DND-41 (cell line): ENCODE data around the gene FOXK2.
A peak's percentile ranks its signal among the peaks of the same experiment; 100 is the strongest.

Experiments used
- ATAC-seq: fragments of 200-7000 bp; cut with Tn5 transposase; 3 replicates; pipeline ENCODE4 v1.9.1; 2021; ENCODE audit warnings: low read depth; ENCODE audit not compliant: insufficient read depth
- DNase-seq: peaks from one replicate; pipeline ENCODE4 v3.0.0-alpha.2; 2020
- H2AFZ ChIP-seq: 2 replicates; pipeline ENCODE4 v1.6.0; 2012; ENCODE audit warnings: low read depth, low read length
- H3K27ac ChIP-seq: 2 replicates; pipeline ENCODE4 v1.5.1; 2012; ENCODE audit warnings: low read length, inconsistent platforms
- H3K27me3 ChIP-seq: fragments of 200-600 bp; sonication (generic); 2 replicates; pipeline ENCODE4 v1.6.0; 2012; ENCODE audit warnings: low read length, mild to moderate bottlenecking, inconsistent platforms; ENCODE audit not compliant: insufficient read depth, poor library complexity
- H3K36me3 ChIP-seq: 2 replicates; pipeline ENCODE4 v1.5.1; 2012; ENCODE audit warnings: low read length, inconsistent platforms; ENCODE audit not compliant: insufficient read depth
- H3K4me1 ChIP-seq: 2 replicates; pipeline ENCODE4 v1.5.1; 2012; ENCODE audit warnings: mild to moderate bottlenecking, low read length; ENCODE audit not compliant: insufficient read depth
- H3K4me2 ChIP-seq: 2 replicates; pipeline ENCODE4 v1.6.0; 2012; ENCODE audit warnings: mild to moderate bottlenecking, moderate library complexity, low read length, inconsistent platforms; ENCODE audit not compliant: insufficient read depth
- H3K4me3 ChIP-seq, 2 experiments: fragments of 200-600 bp in 1 of 2; shearing (Covaris generic) in 1 of 2; 2 replicates each; pipeline ENCODE4 v1.5.1; 2012 to 2016; ENCODE audit warnings: inconsistent platforms in 2 of 2, low read length in 2 of 2, mild to moderate bottlenecking in 2 of 2, low read depth in 1 of 2, moderate library complexity in 1 of 2
- H3K79me2 ChIP-seq: 2 replicates; pipeline ENCODE4 v1.6.0; 2012; ENCODE audit warnings: low read length, inconsistent platforms; ENCODE audit not compliant: insufficient read depth
- H3K9ac ChIP-seq: 2 replicates; pipeline ENCODE4 v1.6.0; 2012; ENCODE audit warnings: low read depth, mild to moderate bottlenecking, inconsistent platforms, low read length, moderate library complexity
- H3K9me3 ChIP-seq: 2 replicates; pipeline ENCODE4 v1.5.1; 2012; ENCODE audit warnings: low read length, moderate library complexity, mild to moderate bottlenecking, inconsistent platforms; ENCODE audit not compliant: insufficient read depth, severe bottlenecking
- H4K20me1 ChIP-seq: 2 replicates; pipeline ENCODE4 v1.6.0; 2012; ENCODE audit warnings: low read length; ENCODE audit not compliant: insufficient read depth
- EZH2 ChIP-seq: IDR thresholded peaks from 3 replicates; pipeline ENCODE4 v1.6.1; 2012; ENCODE audit warnings: borderline replicate concordance, low read depth, mild to moderate bottlenecking, moderate library complexity, low read length, inconsistent platforms; ENCODE audit not compliant: severe bottlenecking
- TF ChIP-seq, protein P1 (sequence below): IDR thresholded peaks from 2 replicates; pipeline ENCODE4 v1.5.1; 2012; ENCODE audit warnings: borderline replicate concordance, low read length, moderate library complexity, mild to moderate bottlenecking; ENCODE audit not compliant: poor library complexity, severe bottlenecking; ENCODE audit errors: extremely low read depth

FOXK2 gene

DNA sequence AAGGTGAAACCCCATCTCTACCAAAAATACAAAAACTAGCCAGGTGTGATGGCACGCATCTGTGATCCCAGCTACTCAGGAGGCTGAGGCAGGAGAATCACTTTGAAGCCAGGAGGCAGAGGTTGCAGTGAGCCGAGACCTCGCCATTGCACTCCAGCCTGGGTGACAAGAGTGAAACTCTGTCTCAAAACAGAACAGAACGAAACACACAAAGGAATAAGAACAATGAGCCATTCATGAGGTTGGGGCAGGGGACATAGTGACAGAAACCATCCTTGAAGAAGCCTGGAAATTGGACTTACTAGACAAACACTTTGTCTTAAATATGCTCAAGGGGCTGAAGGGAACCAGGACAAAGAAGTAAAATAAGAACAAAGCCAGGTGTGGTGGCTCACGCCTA lies 89.3 kb downstream of the FOXK2 start:
- peaks cover 16% of the 10 kb centered on the region; the same call in 1 of the 2 replicates for H4K20me1 ChIP-seq
- no peaks in the 10 kb centered on the region for H3K9me3 ChIP-seq
- no peak overlapping the region for H3K9ac ChIP-seq
- no peak overlapping the region for H2AFZ ChIP-seq
- ATAC-seq (no peak), DNase-seq (no peak)
- no peaks in the 10 kb centered on the region for H3K4me1 ChIP-seq
- TF ChIP-seq, protein P1, sequence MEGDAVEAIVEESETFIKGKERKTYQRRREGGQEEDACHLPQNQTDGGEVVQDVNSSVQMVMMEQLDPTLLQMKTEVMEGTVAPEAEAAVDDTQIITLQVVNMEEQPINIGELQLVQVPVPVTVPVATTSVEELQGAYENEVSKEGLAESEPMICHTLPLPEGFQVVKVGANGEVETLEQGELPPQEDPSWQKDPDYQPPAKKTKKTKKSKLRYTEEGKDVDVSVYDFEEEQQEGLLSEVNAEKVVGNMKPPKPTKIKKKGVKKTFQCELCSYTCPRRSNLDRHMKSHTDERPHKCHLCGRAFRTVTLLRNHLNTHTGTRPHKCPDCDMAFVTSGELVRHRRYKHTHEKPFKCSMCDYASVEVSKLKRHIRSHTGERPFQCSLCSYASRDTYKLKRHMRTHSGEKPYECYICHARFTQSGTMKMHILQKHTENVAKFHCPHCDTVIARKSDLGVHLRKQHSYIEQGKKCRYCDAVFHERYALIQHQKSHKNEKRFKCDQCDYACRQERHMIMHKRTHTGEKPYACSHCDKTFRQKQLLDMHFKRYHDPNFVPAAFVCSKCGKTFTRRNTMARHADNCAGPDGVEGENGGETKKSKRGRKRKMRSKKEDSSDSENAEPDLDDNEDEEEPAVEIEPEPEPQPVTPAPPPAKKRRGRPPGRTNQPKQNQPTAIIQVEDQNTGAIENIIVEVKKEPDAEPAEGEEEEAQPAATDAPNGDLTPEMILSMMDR, result no peak
- TF ChIP-seq EZH2, result no peak
- no peak overlapping the region for H3K4me3 ChIP-seq
- H3K79me2 ChIP-seq, result no peaks in the 10 kb centered on the region
- H3K27ac ChIP-seq, result no peak overlapping the region
- H3K36me3 ChIP-seq, result peaks cover 30% of the 10 kb centered on the region
- no peaks in the 10 kb centered on the region for H3K27me3 ChIP-seq
- H3K4me2 ChIP-seq, result no peak overlapping the region

DNA sequence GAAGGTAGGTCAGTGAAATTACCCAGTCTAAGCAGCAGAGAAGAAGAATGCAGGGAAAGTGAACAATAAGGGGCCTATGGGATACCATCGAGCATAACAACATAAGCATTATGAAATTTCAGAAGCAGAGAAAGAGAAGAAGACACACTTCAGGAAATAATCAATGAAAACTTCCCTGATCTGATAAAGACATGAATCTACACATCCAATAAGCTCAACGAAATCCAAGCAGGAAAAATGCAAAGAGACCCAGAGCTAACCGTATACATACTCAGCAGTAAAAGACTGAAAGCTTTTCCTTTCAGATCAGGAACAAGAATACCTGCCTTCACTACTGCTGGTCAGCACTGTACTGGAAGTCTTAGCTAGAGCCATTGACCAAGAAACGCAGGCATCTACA lies 90.1 kb downstream of the FOXK2 start:
- ATAC-seq (no peak), DNase-seq (no peak)
- no peak for TF ChIP-seq EZH2
- TF ChIP-seq, protein P1, result no peak
- Histone ChIP-seq H3K9me3 (no peaks in the 10 kb centered on the region), H3K4me2 (no peak overlapping the region), H3K79me2 (no peaks in the 10 kb centered on the region), H3K4me1 (no peaks in the 10 kb centered on the region), H4K20me1 (peaks cover 13% of the 10 kb centered on the region; the same call in 1 of the 2 replicates), H3K36me3 (peaks cover 23% of the 10 kb centered on the region; the same call in 1 of the 2 replicates), H3K27ac (no peak overlapping the region), H2AFZ (no peak overlapping the region), H3K4me3 (no peak overlapping the region), H3K27me3 (no peaks in the 10 kb centered on the region), H3K9ac (no peak overlapping the region)

DNA sequence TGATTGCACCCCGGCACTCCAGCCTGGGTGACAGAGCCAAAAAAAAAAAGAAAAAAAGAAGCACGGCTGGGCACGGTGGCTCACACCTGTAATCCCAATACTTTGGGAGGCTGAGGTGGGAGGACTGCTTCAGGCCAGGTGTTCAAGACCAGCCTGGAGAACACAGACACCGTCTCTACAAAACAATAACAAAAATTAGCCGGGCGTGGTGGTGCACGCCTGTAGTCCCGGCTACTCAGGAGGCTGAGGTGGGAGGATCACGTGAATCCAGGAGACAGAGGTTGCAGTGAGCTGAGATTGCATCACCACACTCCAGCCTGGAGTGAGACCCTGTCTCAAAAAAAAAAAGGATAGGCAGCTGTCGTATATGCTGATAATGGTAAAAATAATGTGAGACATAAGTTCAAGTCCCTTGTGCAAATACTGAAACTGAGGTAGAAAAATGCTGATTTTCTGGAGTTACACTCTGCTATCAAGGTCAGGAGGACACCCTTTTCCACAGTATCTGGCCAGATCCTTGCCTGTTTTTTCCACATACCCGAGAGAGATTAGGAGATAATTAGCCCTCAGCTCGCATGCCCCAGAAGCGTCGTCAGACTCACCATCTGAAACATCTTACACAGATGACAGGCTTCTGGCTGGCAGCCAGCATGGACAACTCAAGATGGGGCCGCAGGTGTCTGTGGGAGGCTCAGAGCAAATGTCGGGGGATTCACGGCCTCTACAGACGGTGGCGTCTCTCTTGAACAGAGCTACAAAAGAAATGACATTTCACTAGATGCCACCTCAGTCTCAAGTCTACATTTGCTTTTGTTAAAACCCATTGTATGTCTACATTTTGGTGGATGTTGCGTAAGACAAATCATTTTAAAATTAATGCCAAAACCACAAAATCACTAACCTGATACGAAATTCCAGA lies 91.9 kb downstream of the FOXK2 start:
- H2AFZ ChIP-seq, result no peak overlapping the region
- H3K9ac ChIP-seq, result no peak overlapping the region
- DNase-seq (no peak), ATAC-seq (peak; percentile 27; the same call in 1 of the 3 replicates)
- no peak overlapping the region for H3K27ac ChIP-seq
- H3K27me3 ChIP-seq, result no peaks in the 10 kb centered on the region
- H3K9me3 ChIP-seq, result no peaks in the 10 kb centered on the region
- H3K36me3 ChIP-seq, result peaks cover 31% of the 10 kb centered on the region
- no peak for TF ChIP-seq EZH2
- TF ChIP-seq, protein P1, result no peak
- H4K20me1 ChIP-seq, result peaks cover 13% of the 10 kb centered on the region; the same call in 1 of the 2 replicates
- no peak overlapping the region for H3K4me2 ChIP-seq
- H3K4me1 ChIP-seq, result no peaks in the 10 kb centered on the region
- H3K4me3 ChIP-seq, result no peak overlapping the region
- H3K79me2 ChIP-seq, result no peaks in the 10 kb centered on the region
